DMS79 (cell line): ENCODE results near the gene LRP1B.

Experiments
- DNase-seq: peaks from one replicate; lab custom pipeline; 2025; lab: John Stamatoyannopoulos, UW

The LRP1B gene

GRCh38 chr2:140836826-140837225 is 1294.0 kb downstream of the LRP1B start:
- no peak for DNase-seq

GRCh38 chr2:140835079-140835478 is 1295.7 kb downstream of the LRP1B start:
- no peak for DNase-seq

- DNase-seq, result no peak
These were observed 1316.7 kb downstream of the LRP1B start for GRCh38 chr2:140814141-140814540.

- no peak for DNase-seq
These were observed 1322.0 kb downstream of the LRP1B start for GRCh38 chr2:140808820-140809219.

- no peak for DNase-seq
These were observed 1322.6 kb downstream of the LRP1B start for GRCh38 chr2:140808211-140808610.

- DNase-seq, result no peak
These were observed 1326.0 kb downstream of the LRP1B start for GRCh38 chr2:140804700-140805260.

- DNase-seq, result no peak
These were observed 1329.5 kb downstream of the LRP1B start for GRCh38 chr2:140801311-140801710.

- no peak for DNase-seq
These were observed 1333.1 kb downstream of the LRP1B start for GRCh38 chr2:140797718-140798117.

GRCh38 chr2:140791802-140792201 is 1339.0 kb downstream of the LRP1B start:
- DNase-seq, result no peak

GRCh38 chr2:140786585-140786984 is 1344.2 kb downstream of the LRP1B start:
- no peak for DNase-seq

GRCh38 chr2:140775411-140775810 is 1355.4 kb downstream of the LRP1B start:
- DNase-seq, result no peak

GRCh38 chr2:140770645-140771044 is 1360.2 kb downstream of the LRP1B start:
- no peak for DNase-seq

- DNase-seq, result no peak
These were observed 1369.0 kb downstream of the LRP1B start for GRCh38 chr2:140761807-140762206.

GRCh38 chr2:140759426-140760156 is 1371.2 kb downstream of the LRP1B start:
- peak; percentile 6 for DNase-seq

- DNase-seq, result no peak
These were observed 1383.2 kb downstream of the LRP1B start for GRCh38 chr2:140747665-140748064.

GRCh38 chr2:140747090-140747489 is 1383.7 kb downstream of the LRP1B start:
- no peak for DNase-seq

GRCh38 chr2:140744379-140744778 is 1386.4 kb downstream of the LRP1B start:
- DNase-seq, result no peak

- no peak for DNase-seq
These were observed 1393.8 kb downstream of the LRP1B start for GRCh38 chr2:140737006-140737405.

- no peak for DNase-seq
These were observed 1395.8 kb downstream of the LRP1B start for GRCh38 chr2:140734992-140735391.

- DNase-seq, result no peak
These were observed 1411.8 kb downstream of the LRP1B start for GRCh38 chr2:140718999-140719398.

- no peak for DNase-seq
These were observed 1413.3 kb downstream of the LRP1B start for GRCh38 chr2:140717481-140717880.

GRCh38 chr2:140714586-140714985 is 1416.2 kb downstream of the LRP1B start:
- no peak for DNase-seq

- no peak for DNase-seq
These were observed 1418.9 kb downstream of the LRP1B start for GRCh38 chr2:140711867-140712266.

- no peak for DNase-seq
These were observed 1429.1 kb downstream of the LRP1B start for GRCh38 chr2:140701726-140702125.
